ACHN (cell line): Measurements from ENCODE around the gene NHEJ1.

Experiments used
- DNase-seq: peaks from one replicate; pipeline ENCODE4 v3.0.0-alpha.2; 2015
- in situ Hi-C: cut with HindIII; loops from 2 replicates; pipeline ENCODE4 v1.10.0; 2017; ENCODE audit warnings: low sequenced_read_pairs, low pct_ligation_motif_present, low pct_unique_long_range_greater_than_20kb

Gene NHEJ1

GRCh38 chr2:219129589-219129988, 31.0 kb downstream of the NHEJ1 start:
- in situ Hi-C loops = no loop called here
- no peak for DNase-seq

GRCh38 chr2:219128396-219128795, 32.2 kb downstream of the NHEJ1 start:
- DNase-seq = no peak
- in situ Hi-C loops = no loop called here

- in situ Hi-C loops = no loop called here
- DNase-seq = no peak
These were observed 33.5 kb downstream of the NHEJ1 start for GRCh38 chr2:219127037-219127635.

GRCh38 chr2:219126555-219126954, 34.1 kb downstream of the NHEJ1 start:
- no peak for DNase-seq
- in situ Hi-C loops = no loop called here

GRCh38 chr2:219125886-219126270, 34.7 kb downstream of the NHEJ1 start:
- in situ Hi-C loops = no loop called here
- no peak for DNase-seq

GRCh38 chr2:219125225-219125885, 35.3 kb downstream of the NHEJ1 start:
- peak; percentile 91 for DNase-seq
- in situ Hi-C loops = no loop called here

- in situ Hi-C loops = no loop called here
- no peak for DNase-seq
These were observed 36.1 kb downstream of the NHEJ1 start for GRCh38 chr2:219124381-219125110.

- no peak for DNase-seq
- in situ Hi-C loops = no loop called here
These were observed 37.1 kb downstream of the NHEJ1 start for GRCh38 chr2:219123356-219124135.

GRCh38 chr2:219122202-219122980, 38.2 kb downstream of the NHEJ1 start:
- DNase-seq = no peak
- in situ Hi-C loops = no loop called here

GRCh38 chr2:219120082-219120481, 40.5 kb downstream of the NHEJ1 start:
- in situ Hi-C loops = no loop called here
- no peak for DNase-seq

GRCh38 chr2:219119422-219120043, 41.1 kb downstream of the NHEJ1 start:
- DNase-seq = peak; percentile 64
- in situ Hi-C loops = no loop called here

GRCh38 chr2:219118504-219118903, 42.1 kb downstream of the NHEJ1 start:
- in situ Hi-C loops = no loop called here
- DNase-seq = no peak

GRCh38 chr2:219116776-219117646, 43.6 kb downstream of the NHEJ1 start:
- peak; percentile 79 for DNase-seq
- in situ Hi-C loops = no loop called here

- in situ Hi-C loops = no loop called here
These were observed 47.8 kb downstream of the NHEJ1 start for GRCh38 chr2:219112651-219113338.

GRCh38 chr2:219112062-219112406, 48.6 kb downstream of the NHEJ1 start:
- no peak for DNase-seq
- in situ Hi-C loops = no loop called here

More at GRCh38 chr2:219112651-219113338, 47.8 kb downstream of the NHEJ1 start:
- no peak for DNase-seq

GRCh38 chr2:219111375-219112061, 49.1 kb downstream of the NHEJ1 start:
- in situ Hi-C loops = no loop called here
- no peak for DNase-seq
